Activated T-cell treated with anti-CD3 and anti-CD28 coated beads, Interleukin-2, amount 50 U/mL, for 4 hours (primary cell): ENCODE data around the gene PLEKHH1. TPM values are rescaled to one million over a fixed set of nuclear protein-coding genes. Genes with fewer than 3 reads are reported as not detected.
A peak's percentile ranks its signal among the peaks of the same experiment; 100 is the strongest.

Experiments
- ATAC-seq, 2 donors: fragments of 200-7000 bp; cut with Tn5 transposase; one replicate each; pipeline ENCODE4 v1.10.0; 2021
- DNase-seq: peaks from one replicate; pipeline ENCODE4 v3.0.0-alpha.2; 2020
- H3K27me3 Mint-ChIP-seq: one replicate; pipeline ENCODE4 v1.8.0; 2021; ENCODE audit warnings: low read depth, mixed read lengths
- H3K36me3 Mint-ChIP-seq: one replicate; pipeline ENCODE4 v1.8.0; 2022; ENCODE audit warnings: mixed read lengths; ENCODE audit not compliant: insufficient read depth
- H3K4me1 Mint-ChIP-seq: one replicate; pipeline ENCODE4 v1.8.0; 2021; ENCODE audit warnings: low read depth, mixed read lengths
- H3K4me3 Mint-ChIP-seq: one replicate; pipeline ENCODE4 v1.8.0; 2021; ENCODE audit warnings: mild to moderate bottlenecking, moderate library complexity, mixed read lengths
- H3K9me3 Mint-ChIP-seq: one replicate; pipeline ENCODE4 v1.8.0; 2021; ENCODE audit warnings: mixed read lengths
- total RNA-seq, 3 donors: library from RNA; stranded (reverse); gene quantifications; one replicate each; pipeline ENCODE4 v1.2.1, GENCODE V29; 2021

PLEKHH1 gene
- total RNA-seq, 3 donors from 2014 or later: 1.1 to 2.3 (median 1.1) TPM

DNA sequence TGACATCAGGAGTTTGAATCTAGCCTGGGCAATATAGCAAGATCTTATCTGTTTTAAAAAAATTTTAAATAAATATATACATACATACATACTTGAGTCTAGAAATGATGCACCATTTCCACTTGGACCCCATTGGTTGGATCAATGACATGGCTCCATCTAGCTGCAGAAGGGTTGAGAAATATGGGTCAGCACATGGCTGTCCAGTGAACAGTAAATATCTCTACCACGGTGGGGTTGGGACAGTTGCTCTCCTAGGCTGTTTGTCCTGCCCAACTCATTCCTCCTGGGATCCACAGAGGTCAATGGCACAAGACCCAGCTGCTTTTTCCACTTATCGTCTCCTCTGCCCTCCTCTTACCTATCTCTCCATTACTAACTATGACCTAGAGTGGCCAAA, 23.6 kb downstream of the PLEKHH1 start:
- ATAC-seq: no peak
- no peaks in the 10 kb centered on the region for H3K9me3 Mint-ChIP-seq
- DNase-seq: no peak
- peaks cover 4% of the 10 kb centered on the region for H3K27me3 Mint-ChIP-seq
- no peaks in the 10 kb centered on the region for H3K4me1 Mint-ChIP-seq
- no peaks in the 10 kb centered on the region for H3K36me3 Mint-ChIP-seq
- H3K4me3 Mint-ChIP-seq: no peak overlapping the region

GRCh38 chr14:67557118-67557517, 24.0 kb downstream of the PLEKHH1 start:
- Mint-ChIP-seq H3K4me3 (no peak overlapping the region), H3K9me3 (no peaks in the 10 kb centered on the region), H3K36me3 (no peaks in the 10 kb centered on the region), H3K4me1 (no peaks in the 10 kb centered on the region), H3K27me3 (peaks cover 4% of the 10 kb centered on the region)
- DNase-seq (no peak), ATAC-seq (no peak)

GRCh38 chr14:67557656-67558055, 24.6 kb downstream of the PLEKHH1 start:
- ATAC-seq: no peak
- DNase-seq: no peak
- H3K4me1 Mint-ChIP-seq: no peaks in the 10 kb centered on the region
- no peak overlapping the region for H3K4me3 Mint-ChIP-seq
- H3K36me3 Mint-ChIP-seq: no peaks in the 10 kb centered on the region
- H3K27me3 Mint-ChIP-seq: peaks cover 4% of the 10 kb centered on the region
- H3K9me3 Mint-ChIP-seq: no peaks in the 10 kb centered on the region

- H3K9me3 Mint-ChIP-seq: no peaks in the 10 kb centered on the region
- no peaks in the 10 kb centered on the region for H3K27me3 Mint-ChIP-seq
- H3K4me1 Mint-ChIP-seq: no peaks in the 10 kb centered on the region
- DNase-seq: no peak
- no peak overlapping the region for H3K4me3 Mint-ChIP-seq
- H3K36me3 Mint-ChIP-seq: no peaks in the 10 kb centered on the region
- ATAC-seq: no peak
Measured at GRCh38 chr14:67559639-67560038, 26.5 kb downstream of the PLEKHH1 start.

GRCh38 chr14:67562025-67562775, 29.1 kb downstream of the PLEKHH1 start:
- Mint-ChIP-seq H3K4me1 (no peaks in the 10 kb centered on the region), H3K27me3 (no peaks in the 10 kb centered on the region), H3K36me3 (no peaks in the 10 kb centered on the region), H3K9me3 (no peaks in the 10 kb centered on the region), H3K4me3 (no peak overlapping the region)
- DNase-seq (no peak), ATAC-seq (no peak)

- no peak overlapping the region for H3K4me3 Mint-ChIP-seq
- H3K4me1 Mint-ChIP-seq: no peaks in the 10 kb centered on the region
Measured at GRCh38 chr14:67562776-67563150, 29.7 kb downstream of the PLEKHH1 start.

DNA sequence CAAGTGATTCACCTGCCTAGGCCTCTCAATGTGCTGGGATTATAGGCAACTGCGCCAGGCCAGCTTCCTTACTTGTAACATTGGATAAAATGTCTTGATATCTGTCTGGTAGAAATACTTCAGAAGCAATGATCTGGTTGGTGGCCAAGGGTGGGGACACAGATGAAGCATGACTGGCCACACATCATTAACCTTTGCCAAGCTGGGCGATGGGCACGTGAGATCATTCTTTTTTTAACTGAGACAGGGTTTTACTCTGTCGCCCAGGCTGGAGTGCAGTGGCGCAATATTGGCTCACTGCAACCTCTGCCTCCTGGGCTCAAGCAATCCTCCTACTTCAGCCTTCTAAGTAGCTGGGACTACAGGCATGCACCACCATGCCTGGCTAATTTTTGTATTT, 31.1 kb downstream of the PLEKHH1 start:
- DNase-seq (no peak), ATAC-seq (no peak)
- H3K27me3 Mint-ChIP-seq: no peaks in the 10 kb centered on the region
- no peaks in the 10 kb centered on the region for H3K36me3 Mint-ChIP-seq
- H3K4me1 Mint-ChIP-seq: no peaks in the 10 kb centered on the region
- no peak overlapping the region for H3K4me3 Mint-ChIP-seq
- no peaks in the 10 kb centered on the region for H3K9me3 Mint-ChIP-seq

More at GRCh38 chr14:67562776-67563150, 29.7 kb downstream of the PLEKHH1 start:
- Mint-ChIP-seq H3K36me3 (no peaks in the 10 kb centered on the region), H3K27me3 (no peaks in the 10 kb centered on the region), H3K9me3 (no peaks in the 10 kb centered on the region)
- DNase-seq: no peak
- ATAC-seq: no peak

DNA sequence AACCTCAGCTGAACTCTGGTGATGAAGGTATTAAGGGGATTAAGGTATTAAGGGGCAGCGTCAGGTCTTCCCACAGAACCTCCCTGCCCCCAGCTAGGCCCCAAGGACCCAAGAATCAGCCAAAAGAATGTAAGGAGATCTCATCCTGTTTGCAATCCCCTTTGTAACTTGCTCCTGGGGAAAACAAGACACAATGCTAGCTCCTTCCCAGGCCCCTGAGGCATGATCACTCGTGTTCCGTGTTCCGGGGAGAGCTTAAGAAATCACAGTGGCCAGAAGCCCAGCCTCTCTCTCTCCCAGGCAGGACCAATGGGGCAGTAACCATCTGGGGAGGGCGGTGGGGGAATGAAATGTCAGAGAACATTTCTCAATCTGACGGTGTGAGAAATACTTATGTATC, 33.8 kb downstream of the PLEKHH1 start:
- peaks cover 5% of the 10 kb centered on the region for H3K27me3 Mint-ChIP-seq
- no peaks in the 10 kb centered on the region for H3K4me1 Mint-ChIP-seq
- no peaks in the 10 kb centered on the region for H3K9me3 Mint-ChIP-seq
- DNase-seq (no peak), ATAC-seq (no peak)
- no peak overlapping the region for H3K4me3 Mint-ChIP-seq
- H3K36me3 Mint-ChIP-seq: no peaks in the 10 kb centered on the region

- H3K4me3 Mint-ChIP-seq: no peak overlapping the region
- ATAC-seq: no peak
- no peak for DNase-seq
- H3K9me3 Mint-ChIP-seq: no peaks in the 10 kb centered on the region
- H3K36me3 Mint-ChIP-seq: no peaks in the 10 kb centered on the region
- peaks cover 5% of the 10 kb centered on the region for H3K27me3 Mint-ChIP-seq
- no peaks in the 10 kb centered on the region for H3K4me1 Mint-ChIP-seq
Measured at GRCh38 chr14:67567654-67568053, 34.6 kb downstream of the PLEKHH1 start.

GRCh38 chr14:67569011-67569650, 36.0 kb downstream of the PLEKHH1 start:
- no peaks in the 10 kb centered on the region for H3K9me3 Mint-ChIP-seq
- peaks cover 5% of the 10 kb centered on the region for H3K27me3 Mint-ChIP-seq
- DNase-seq (no peak), ATAC-seq (no peak)
- no peak overlapping the region for H3K4me3 Mint-ChIP-seq
- H3K36me3 Mint-ChIP-seq: no peaks in the 10 kb centered on the region
- H3K4me1 Mint-ChIP-seq: no peaks in the 10 kb centered on the region

DNA sequence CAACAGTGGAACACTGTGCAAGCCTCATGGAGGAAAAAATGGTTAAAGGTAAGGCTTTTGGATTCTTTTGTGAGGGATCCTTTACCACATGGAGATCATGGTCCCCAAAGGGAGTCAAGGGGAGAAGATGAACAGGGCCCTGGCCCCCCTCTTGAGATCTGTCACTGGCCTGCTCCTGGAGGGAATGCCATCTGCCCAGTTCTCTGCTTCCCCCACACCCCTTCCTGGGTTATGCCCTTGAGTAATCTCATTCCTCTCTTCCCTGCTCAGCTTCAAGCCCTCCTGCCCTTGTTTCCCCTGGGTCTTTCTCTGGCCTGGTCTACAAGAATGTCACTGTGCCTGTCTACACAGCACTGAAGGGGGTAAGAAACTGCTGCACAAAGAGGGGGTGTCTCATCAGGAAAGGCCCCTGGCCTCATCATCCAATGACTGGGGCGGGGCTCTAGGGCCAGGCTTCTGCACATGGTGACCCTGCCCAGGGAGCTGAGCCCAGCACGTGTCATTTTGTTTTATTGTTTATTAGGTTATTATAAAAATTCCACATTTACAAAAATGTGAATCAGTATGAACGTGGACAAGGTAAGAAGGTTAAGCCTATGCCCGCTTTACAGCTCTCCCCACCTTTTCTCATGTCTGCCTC, 36.7 kb downstream of the PLEKHH1 start:
- H3K27me3 Mint-ChIP-seq: peaks cover 5% of the 10 kb centered on the region
- ATAC-seq (no peak), DNase-seq (no peak)
- no peaks in the 10 kb centered on the region for H3K36me3 Mint-ChIP-seq
- H3K4me3 Mint-ChIP-seq: no peak overlapping the region
- H3K4me1 Mint-ChIP-seq: no peaks in the 10 kb centered on the region
- no peaks in the 10 kb centered on the region for H3K9me3 Mint-ChIP-seq

DNA sequence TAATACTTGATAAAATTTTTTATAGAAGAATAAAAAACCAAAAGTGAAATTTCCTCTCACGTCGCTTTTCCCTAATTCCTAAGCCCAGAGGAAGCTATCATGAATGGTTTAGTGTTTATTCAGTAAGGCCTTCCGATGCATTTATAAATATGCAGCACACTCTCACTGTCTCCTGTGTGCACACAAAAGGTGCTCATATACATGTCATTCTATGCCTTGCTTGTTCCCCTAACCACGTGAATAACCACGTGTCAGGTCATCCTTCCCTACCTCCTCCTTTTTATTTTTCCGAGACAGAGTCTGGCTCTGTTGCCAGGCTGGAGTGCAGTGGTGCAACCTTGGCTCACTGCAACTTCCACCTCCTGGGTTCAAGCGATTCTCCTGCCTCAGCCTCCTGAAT, 37.4 kb downstream of the PLEKHH1 start:
- Mint-ChIP-seq H3K27me3 (peaks cover 5% of the 10 kb centered on the region), H3K36me3 (no peaks in the 10 kb centered on the region), H3K9me3 (no peaks in the 10 kb centered on the region), H3K4me1 (no peaks in the 10 kb centered on the region), H3K4me3 (no peak overlapping the region)
- no peak for ATAC-seq
- no peak for DNase-seq

DNA sequence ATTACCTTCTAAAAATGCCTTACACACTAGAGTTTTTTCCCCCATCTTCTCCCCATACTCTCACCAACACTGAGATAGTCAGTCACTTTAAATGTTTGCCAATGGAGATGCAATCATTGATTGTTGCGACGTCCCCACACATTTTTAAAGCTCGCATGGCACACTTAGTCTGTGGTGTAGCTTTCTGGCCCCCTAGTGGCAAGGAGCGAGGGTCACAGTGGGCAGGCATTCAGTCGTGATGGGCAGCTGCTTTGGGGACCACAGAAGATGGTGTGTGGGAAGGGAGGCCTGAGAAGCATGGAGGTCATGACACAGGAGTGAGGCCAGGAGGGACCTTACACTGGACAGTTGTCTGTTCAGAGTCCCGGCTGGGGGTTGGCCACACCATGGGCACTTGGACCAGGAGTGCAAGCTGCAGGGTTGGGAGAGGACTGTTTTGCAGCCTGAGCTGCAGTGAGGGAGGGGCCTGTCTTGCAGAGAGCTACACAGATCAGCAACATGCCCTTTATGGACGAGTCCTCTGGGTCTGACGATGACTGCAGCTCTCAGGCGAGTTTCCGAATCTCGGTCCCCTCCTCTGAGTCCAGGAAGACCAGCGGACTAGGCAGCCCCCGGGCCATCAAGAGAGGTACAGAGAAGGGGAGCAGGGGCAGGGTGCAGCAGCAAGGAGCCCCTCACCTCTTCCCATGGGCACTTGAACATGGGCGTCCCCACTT, 38.3 kb downstream of the PLEKHH1 start:
- Mint-ChIP-seq H3K36me3 (no peaks in the 10 kb centered on the region), H3K9me3 (no peaks in the 10 kb centered on the region), H3K27me3 (peaks cover 5% of the 10 kb centered on the region), H3K4me3 (no peak overlapping the region), H3K4me1 (no peaks in the 10 kb centered on the region)
- peak; percentile 86 to 90 for ATAC-seq
- DNase-seq: peak; percentile 67

DNA sequence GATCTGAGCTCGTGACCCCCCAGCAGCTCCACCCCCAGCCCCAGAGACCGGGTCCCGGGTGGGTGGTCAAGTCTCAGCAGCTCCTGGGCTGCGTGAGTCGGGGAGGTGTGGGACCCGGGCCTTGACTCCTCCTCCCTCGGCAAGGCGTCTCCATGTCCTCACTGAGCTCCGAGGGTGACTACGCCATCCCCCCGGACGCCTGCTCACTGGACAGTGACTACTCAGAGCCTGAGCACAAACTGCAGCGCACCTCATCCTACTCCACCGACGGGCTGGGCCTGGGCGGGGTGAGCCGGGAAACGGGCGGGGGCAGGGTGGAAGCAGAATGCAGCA, 38.9 kb downstream of the PLEKHH1 start:
- H3K36me3 Mint-ChIP-seq: no peaks in the 10 kb centered on the region
- DNase-seq (no peak), ATAC-seq (no peak)
- no peak overlapping the region for H3K4me3 Mint-ChIP-seq
- H3K4me1 Mint-ChIP-seq: no peaks in the 10 kb centered on the region
- no peaks in the 10 kb centered on the region for H3K9me3 Mint-ChIP-seq
- H3K27me3 Mint-ChIP-seq: peaks cover 5% of the 10 kb centered on the region
